HUES48 (cell line): Measurements from ENCODE around the gene TCOF1.

ENCODE experiments used
- H3K27ac ChIP-seq: one replicate; pipeline ENCODE4 v1.7.0; 2013; ENCODE audit warnings: low read depth, low read length, inconsistent platforms
- H3K27me3 ChIP-seq: 2 replicates; pipeline ENCODE4 v1.6.1; 2013; ENCODE audit warnings: mild to moderate bottlenecking, low read length; ENCODE audit not compliant: control insufficient read depth, insufficient read depth
- H3K36me3 ChIP-seq: 2 replicates; pipeline ENCODE4 v1.6.1; 2013; ENCODE audit warnings: low read length; ENCODE audit not compliant: control insufficient read depth, insufficient read depth
- H3K4me1 ChIP-seq: 2 replicates; pipeline ENCODE4 v1.6.1; 2013; ENCODE audit warnings: mild to moderate bottlenecking, low read length; ENCODE audit not compliant: control insufficient read depth, insufficient read depth
- H3K4me3 ChIP-seq: 2 replicates; pipeline ENCODE4 v1.5.1; 2013; ENCODE audit warnings: mild to moderate bottlenecking, low read depth, low read length
- H3K9ac ChIP-seq: 2 replicates; pipeline ENCODE4 v1.6.1; 2013; ENCODE audit warnings: mild to moderate bottlenecking, low read depth, low read length, moderate library complexity
- H3K9me3 ChIP-seq: 2 replicates; pipeline ENCODE4 v1.6.1; 2013; ENCODE audit warnings: low read length; ENCODE audit not compliant: control insufficient read depth, insufficient read depth

TCOF1 gene

GRCh38 chr5:150376799-150377771 is 19.6 kb downstream of the TCOF1 start:
- H3K36me3 ChIP-seq = peaks cover 100% of the 10 kb centered on the region
- H3K27me3 ChIP-seq = no peaks in the 10 kb centered on the region

GRCh38 chr5:150377964-150378694 is 20.6 kb downstream of the TCOF1 start:
- no peak overlapping the region for H3K4me3 ChIP-seq
- peaks cover 100% of the 10 kb centered on the region for H3K36me3 ChIP-seq
- no peaks in the 10 kb centered on the region for H3K4me1 ChIP-seq
- no peaks in the 10 kb centered on the region for H3K9me3 ChIP-seq
- H3K27me3 ChIP-seq = no peaks in the 10 kb centered on the region
- no peak overlapping the region for H3K9ac ChIP-seq
- peak overlapping the region; percentile 51 for H3K27ac ChIP-seq

More at GRCh38 chr5:150376799-150377771, 19.6 kb downstream of the TCOF1 start:
- H3K9ac ChIP-seq = no peak overlapping the region
- H3K4me3 ChIP-seq = no peak overlapping the region
- H3K9me3 ChIP-seq = no peaks in the 10 kb centered on the region
- H3K4me1 ChIP-seq = no peaks in the 10 kb centered on the region
- peak overlapping the region; percentile 57 for H3K27ac ChIP-seq

- Histone ChIP-seq H3K27ac (no peak overlapping the region), H3K27me3 (no peaks in the 10 kb centered on the region), H3K9me3 (no peaks in the 10 kb centered on the region), H3K4me3 (no peak overlapping the region), H3K36me3 (peaks cover 98% of the 10 kb centered on the region), H3K9ac (no peak overlapping the region), H3K4me1 (no peaks in the 10 kb centered on the region)
These were observed 27.2 kb downstream of the TCOF1 start for GRCh38 chr5:150384701-150385100.

DNA sequence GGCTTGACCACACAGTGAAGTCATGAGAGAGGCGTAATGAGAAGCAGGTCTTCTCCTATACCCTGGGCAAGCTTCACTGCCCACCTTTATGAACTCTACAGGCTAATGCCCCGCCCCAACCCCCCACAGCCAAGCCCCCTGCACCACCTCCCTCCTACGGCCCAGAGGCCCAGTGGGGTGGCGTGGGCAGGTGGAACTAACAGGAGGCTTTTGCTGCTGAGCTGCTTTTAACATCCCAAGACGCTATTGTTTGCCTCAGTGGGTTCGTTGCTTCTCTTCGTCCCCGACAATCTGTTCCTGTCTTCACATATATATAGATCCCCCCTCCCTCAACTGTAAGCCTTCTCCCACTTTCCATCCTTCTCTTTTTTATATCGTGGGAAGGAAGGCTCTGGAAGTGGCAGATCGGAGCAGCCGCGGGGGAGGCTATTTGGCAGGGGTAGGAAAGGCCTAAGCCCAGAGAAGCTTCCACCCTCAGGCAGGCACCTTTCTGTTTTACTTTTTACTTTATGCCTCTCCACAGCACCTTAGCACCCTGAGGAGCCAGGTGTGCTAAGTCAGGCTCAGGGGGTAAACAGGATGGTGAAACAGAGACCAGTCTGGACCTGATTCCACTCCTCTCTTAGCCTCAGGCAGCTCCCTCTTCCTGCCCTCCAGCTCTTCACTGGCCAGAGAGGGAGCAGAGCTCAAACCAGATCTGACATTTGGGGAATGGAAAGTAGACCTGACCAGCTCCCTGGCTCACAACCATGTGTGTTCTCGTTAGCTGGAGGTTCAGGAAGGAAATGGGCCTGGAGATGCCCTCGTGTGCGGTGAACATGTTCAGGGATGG is 28.7 kb downstream of the TCOF1 start:
- Histone ChIP-seq H3K27ac (no peak overlapping the region), H3K36me3 (peaks cover 97% of the 10 kb centered on the region), H3K9ac (no peak overlapping the region), H3K4me3 (no peak overlapping the region), H3K9me3 (no peaks in the 10 kb centered on the region), H3K27me3 (no peaks in the 10 kb centered on the region), H3K4me1 (no peaks in the 10 kb centered on the region)

- no peaks in the 10 kb centered on the region for H3K27me3 ChIP-seq
- H3K27ac ChIP-seq = no peak overlapping the region
- no peaks in the 10 kb centered on the region for H3K9me3 ChIP-seq
- no peak overlapping the region for H3K4me3 ChIP-seq
- no peak overlapping the region for H3K9ac ChIP-seq
- no peaks in the 10 kb centered on the region for H3K4me1 ChIP-seq
- H3K36me3 ChIP-seq = peaks cover 96% of the 10 kb centered on the region
These were observed 32.2 kb downstream of the TCOF1 start for GRCh38 chr5:150389531-150390266.

DNA sequence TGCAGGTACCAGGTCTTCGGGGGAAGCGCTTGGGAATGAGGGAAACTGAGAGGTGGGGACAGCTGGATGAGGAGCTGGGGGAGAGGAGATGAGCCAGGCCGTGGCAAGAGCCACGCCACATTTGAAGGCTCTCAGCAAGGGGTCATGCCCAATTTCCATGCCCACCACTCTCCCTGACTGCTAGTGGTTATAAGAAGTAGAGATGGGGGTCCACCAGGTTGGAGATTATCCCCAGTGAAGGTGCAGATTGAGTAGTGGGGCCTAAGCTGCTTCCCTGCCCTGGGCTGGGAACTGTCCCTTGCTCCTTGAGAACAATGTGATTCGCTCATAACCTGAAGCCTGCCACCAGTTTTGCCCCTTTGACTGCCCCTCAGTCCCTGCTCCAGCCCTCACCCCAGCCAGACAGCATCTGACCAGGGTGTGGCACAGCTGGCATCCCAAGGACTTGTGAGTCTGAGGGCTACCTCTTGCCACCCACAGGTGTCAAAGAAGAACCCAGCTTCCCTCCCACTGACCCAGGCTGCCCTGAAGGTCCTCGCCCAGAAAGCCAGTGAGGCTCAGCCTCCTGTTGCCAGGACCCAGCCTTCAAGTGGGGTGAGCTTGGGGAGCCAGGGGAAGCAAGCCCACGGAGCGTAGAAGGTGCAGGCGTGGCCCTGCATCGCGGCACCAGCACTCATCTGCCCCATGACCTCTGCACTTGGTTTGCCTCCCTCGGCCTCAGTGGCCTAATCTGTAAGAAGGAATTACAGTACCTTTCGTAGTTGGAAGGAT is 33.8 kb downstream of the TCOF1 start:
- Histone ChIP-seq H3K36me3 (peaks cover 98% of the 10 kb centered on the region), H3K4me1 (no peaks in the 10 kb centered on the region), H3K27ac (no peak overlapping the region), H3K9me3 (no peaks in the 10 kb centered on the region), H3K9ac (no peak overlapping the region), H3K27me3 (no peaks in the 10 kb centered on the region), H3K4me3 (no peak overlapping the region)

GRCh38 chr5:150391986-150392385 is 34.5 kb downstream of the TCOF1 start:
- H3K27ac ChIP-seq = no peak overlapping the region
- no peak overlapping the region for H3K4me3 ChIP-seq
- H3K27me3 ChIP-seq = no peaks in the 10 kb centered on the region
- H3K4me1 ChIP-seq = no peaks in the 10 kb centered on the region
- peaks cover 96% of the 10 kb centered on the region for H3K36me3 ChIP-seq
- no peaks in the 10 kb centered on the region for H3K9me3 ChIP-seq
- no peak overlapping the region for H3K9ac ChIP-seq

- Histone ChIP-seq H3K4me3 (no peak overlapping the region), H3K27me3 (no peaks in the 10 kb centered on the region), H3K4me1 (no peaks in the 10 kb centered on the region), H3K9me3 (no peaks in the 10 kb centered on the region), H3K27ac (no peak overlapping the region), H3K36me3 (peaks cover 96% of the 10 kb centered on the region), H3K9ac (no peak overlapping the region)
These were observed 35.2 kb downstream of the TCOF1 start for GRCh38 chr5:150392680-150393079.

- peaks cover 96% of the 10 kb centered on the region for H3K36me3 ChIP-seq
- H3K27ac ChIP-seq = no peak overlapping the region
- H3K4me1 ChIP-seq = no peaks in the 10 kb centered on the region
These were observed 35.7 kb downstream of the TCOF1 start for GRCh38 chr5:150393096-150393645.

More at GRCh38 chr5:150393096-150393645, 35.7 kb downstream of the TCOF1 start:
- Histone ChIP-seq H3K27me3 (no peaks in the 10 kb centered on the region), H3K9ac (no peak overlapping the region), H3K4me3 (no peak overlapping the region), H3K9me3 (no peaks in the 10 kb centered on the region)
